Nucleus accumbens (tissue), 56 donors: ENCODE results near the gene TAPBPL.
"Not testable (repeated sequence)": the region's sequence is repeated elsewhere in the genome, so short reads cannot be mapped to it uniquely, and the experiment has no call there.

ENCODE experiments used
- DNase-seq, 56 donors: peaks; one replicate each; lab custom pipeline; 2025; lab: John Stamatoyannopoulos, UW

Gene TAPBPL

DNA sequence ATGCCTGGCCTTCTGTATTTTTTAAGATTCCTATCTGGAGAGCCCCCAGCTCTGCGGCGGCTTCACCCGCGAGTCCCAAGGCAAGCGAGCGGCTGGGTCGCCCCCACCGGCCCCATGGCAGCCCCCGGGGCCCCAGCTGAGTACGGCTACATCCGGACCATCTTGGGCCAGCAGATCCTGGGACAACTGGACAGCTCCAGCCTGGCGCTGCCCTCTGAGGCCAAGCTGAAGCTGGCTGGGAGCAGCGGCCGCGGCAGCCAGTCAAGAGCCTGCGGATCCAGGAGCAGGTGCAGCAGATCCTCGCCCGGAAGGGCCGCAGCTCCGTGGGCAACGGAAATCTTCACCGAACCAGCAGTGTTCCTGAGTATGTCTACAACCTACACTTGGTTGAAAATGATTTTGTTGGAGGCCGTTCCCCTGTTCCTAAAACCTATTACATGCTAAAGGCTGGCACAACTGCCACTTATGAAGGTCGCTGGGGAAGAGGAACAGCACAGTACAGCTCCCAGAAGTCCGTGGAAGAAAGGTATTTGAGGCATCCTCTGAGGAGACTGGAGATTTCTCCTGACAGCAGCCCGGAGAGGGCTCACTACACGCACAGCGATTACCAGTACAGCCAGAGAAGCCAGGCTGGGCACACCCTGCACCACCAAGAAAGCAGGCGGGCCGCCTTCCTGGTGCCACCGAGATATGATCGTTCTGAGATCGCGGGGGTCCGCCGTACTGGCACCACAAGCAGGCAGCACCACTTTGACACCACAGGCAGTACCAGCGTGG is 25.9 kb downstream of the TAPBPL start:
- DNase-seq: not testable (repeated sequence)

DNA sequence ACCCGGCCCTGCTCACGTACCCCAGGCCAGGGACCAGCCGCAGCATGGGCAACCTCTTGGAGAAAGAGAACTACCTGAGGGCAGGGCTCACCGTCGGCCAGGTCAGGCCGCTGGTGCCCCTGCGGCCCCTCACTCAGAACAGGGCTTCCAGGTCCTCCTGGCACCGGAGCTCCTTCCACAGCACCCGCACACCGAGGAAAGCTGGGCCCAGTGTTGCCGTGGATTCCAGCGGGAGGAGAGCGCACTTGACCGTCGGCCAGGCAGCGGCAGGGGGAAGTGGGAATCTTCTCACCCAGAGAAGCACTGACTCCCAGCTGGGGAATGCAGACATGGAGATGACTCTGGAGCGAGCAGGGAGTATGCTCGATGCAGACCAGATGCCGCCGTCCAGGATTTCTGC is 26.6 kb downstream of the TAPBPL start:
- DNase-seq: no peak

DNA sequence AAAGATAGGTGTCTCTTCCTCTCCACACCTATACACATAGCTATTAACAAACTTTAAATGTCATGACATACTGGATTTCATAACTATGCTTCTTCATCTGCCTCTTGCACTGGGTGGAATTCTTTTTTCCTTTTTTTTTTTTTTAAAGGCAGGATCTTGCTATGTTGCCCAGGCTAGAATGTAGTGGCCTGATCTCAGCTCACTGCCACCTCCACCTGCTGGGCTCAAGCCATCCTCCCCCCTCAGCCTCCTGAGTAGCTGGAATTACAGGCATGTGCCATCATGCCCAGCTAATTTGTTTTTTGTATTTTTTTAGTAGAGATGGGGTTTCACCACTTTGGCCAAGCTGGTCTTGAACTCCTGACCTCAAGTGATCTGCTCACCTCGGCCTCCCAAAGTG is 36.4 kb downstream of the TAPBPL start:
- no peak for DNase-seq

DNA sequence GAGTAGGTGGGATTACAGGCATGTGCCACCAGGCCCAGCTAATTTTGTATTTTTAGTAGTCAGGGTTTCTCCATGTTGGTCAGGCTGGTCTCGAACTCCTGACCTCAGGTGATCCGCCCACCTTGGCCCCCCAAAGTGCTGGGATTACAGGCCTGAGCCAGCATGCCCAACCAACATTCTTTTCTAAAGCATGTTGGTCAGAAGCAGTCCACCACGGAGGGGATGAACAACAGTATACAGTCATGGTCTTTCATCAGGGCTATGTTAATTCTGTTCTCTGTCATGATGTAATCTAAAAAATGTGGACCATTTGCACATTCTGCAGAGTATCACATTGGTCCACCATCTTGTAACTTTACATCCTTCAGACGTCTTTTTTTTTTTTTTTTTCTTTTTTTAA is 37.6 kb downstream of the TAPBPL start:
- no peak for DNase-seq

DNA sequence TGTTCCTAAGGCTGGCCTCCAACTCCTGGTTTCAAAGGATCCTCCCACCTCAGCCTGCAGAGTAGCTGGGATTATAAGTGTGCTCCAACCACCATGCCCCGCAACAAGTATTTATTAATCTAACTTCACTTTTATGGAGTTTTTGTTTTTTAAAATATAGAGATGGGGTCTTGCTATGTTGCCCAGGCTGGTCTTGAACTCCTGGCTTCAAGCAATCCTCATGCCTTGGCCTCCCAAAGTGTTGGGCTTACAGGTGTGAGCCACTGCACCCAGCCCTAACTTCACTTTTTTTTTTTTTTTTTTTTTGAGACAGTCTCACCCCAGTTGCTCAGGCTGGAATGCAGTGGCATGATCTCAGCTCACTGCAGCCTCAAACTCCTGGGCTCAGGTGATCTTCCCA is 38.8 kb downstream of the TAPBPL start:
- DNase-seq: not testable (repeated sequence)

DNA sequence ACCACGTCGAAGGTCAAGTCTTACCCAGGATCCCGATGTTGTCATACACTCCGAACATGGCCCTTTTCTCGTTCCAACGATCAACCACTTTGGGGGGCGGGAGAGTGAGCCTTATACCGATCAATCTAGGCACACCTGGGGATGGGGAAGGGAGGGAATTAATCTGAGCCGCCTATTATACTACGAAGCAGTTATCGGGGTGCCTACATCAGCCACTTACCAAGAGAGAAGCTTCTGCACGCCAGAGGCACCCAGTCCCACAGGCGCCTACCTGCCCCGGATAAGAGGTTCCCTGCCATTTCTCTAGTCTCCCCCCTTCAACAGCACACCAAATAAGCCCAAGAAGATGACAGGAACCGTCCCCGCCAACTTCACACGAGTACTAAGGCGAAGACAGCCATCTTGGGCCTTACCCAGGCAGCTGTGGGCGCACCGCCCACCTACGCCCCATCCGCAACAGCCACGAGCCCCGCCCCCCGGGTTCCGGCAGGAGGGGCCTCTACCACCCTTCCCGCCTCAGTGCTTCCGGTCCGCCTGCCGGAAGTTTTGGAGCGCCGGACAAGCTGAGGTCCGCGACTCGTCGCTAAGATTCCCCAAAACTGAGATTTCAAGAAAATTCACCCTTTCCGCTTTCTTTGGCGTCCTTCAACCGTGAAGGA is 41.1 kb downstream of the TAPBPL start, which contains the start of gene MRPL51:
TSS of gene MRPL51 (minus strand) at position 425 of the 659 bp plus-strand sequence. CDS start at position 299, 126 bp downstream.
- peak; percentile 12 to 99 (median 92) for DNase-seq

DNA sequence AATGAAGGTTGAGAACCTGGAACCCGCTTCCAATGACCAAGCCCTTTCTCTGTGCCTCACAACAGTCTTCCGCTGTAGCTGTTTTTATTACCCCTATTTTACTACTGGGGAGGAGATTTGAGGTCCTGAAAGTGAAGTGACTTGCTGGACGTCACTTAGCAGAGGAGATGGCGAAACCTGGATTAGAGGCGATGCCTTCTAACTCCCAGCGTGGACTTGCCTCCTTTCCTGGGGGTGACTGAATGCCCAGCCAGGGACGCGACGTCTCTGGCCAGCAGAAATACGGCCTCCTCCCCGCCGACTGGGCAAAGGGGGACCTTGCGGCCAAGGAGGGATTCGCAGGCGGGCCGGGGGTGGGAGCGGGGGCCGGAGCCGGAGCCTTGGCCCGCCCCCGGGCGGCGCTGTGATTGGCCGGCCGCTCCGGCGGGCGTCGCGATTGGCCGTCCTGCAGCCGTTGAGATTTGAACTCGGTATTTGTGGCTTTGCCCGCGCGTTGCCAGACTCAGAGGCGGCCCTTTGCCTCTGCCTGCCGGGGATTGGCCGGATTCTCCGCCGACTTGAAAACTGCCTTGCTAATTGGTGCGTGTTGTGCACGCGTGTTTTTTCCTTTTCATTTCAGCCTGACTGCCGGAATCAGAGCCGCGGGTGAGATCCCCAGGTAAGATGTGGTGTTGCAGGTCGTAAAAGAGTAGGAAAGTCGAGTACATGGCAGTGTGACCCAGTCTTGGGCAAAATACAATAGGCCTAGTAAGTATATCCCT is 41.8 kb downstream of the TAPBPL start, which contains the start of gene NCAPD2:
TSS of gene NCAPD2 (plus strand) at position 606 of the 761 bp plus-strand sequence. CDS start 997 bp downstream, outside the sequence.
- DNase-seq: peak; percentile 64 to 98 (median 94)

DNA sequence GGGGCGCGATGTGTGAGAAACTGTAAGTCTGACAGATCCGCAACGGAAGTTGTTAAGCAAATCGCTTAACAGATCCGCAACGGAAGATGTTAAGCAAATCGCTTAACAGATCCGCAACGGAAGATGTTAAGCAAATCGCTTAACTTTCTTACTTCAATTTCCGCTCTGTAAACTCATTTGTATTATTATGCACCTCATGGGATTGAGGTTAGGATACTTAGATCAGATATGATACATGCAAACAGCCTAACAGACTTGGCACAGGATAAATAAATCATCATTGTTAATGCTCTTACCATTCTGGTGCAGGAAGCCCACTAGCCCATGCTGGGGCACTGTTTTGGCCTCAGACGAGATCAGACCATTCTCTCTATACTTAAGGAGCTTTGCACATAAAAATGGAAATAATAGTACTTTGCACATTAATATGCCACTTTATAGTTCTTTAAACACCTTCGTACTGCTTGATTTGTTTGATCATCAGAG is 42.5 kb downstream of the TAPBPL start:
- no peak for DNase-seq

DNA sequence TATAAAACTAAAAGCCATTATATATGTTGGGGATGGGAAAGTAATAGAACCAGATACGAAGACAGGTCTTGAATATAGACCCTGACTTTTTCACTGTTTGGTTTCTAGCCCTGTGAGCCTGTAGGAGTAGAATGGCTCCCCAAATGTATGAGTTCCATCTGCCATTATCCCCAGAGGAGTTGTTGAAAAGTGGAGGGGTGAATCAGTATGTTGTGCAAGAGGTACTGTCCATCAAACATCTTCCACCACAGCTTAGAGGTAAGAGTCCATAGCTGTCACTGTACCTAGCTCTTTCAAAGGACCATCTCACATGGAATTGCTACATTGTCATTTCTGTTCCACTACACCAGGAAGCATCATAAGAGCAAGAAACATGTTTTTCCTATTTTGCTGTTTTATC is 43.1 kb downstream of the TAPBPL start:
- no peak for DNase-seq

DNA sequence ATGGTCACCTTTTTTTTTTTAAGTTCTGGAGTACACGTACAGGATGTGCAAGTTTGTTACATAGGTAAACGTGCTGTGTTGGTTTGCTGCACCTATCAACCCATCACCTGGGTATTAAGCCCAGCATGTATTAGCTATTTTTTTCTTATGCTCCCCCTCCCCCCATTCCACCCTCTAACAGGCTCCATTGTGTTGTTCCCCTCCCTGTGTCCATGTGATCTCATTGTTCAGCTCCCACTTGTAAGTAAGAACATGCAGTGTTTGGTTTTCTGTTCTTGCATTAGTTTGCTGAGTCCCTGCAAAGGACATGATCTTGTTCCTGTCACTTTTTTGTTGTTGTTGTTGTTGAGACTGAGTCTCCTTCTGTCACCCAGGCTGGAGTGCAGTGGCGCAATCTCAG is 45.4 kb downstream of the TAPBPL start:
- peak in 23 of 56 donors; percentile 1 to 36 (median 15) for DNase-seq

DNA sequence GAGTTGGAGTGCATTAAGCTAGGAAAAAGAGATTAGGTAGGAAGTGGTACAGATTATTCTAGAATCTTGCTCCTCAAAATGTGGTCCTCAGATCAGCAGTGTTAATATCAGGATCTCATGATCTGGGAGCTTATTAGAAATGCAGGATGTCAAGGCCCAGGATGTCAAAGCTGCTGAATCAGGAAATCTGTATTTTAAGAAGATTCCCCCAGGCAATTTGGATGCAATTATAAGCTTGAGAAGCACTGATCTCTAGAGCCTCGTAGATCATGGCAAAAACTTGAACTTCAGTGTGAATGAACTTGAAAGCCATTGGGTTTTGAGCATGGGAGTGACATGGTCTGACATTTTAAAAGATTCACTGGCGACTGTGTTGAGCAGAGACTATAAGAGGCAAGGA is 48.6 kb downstream of the TAPBPL start:
- DNase-seq: no peak

DNA sequence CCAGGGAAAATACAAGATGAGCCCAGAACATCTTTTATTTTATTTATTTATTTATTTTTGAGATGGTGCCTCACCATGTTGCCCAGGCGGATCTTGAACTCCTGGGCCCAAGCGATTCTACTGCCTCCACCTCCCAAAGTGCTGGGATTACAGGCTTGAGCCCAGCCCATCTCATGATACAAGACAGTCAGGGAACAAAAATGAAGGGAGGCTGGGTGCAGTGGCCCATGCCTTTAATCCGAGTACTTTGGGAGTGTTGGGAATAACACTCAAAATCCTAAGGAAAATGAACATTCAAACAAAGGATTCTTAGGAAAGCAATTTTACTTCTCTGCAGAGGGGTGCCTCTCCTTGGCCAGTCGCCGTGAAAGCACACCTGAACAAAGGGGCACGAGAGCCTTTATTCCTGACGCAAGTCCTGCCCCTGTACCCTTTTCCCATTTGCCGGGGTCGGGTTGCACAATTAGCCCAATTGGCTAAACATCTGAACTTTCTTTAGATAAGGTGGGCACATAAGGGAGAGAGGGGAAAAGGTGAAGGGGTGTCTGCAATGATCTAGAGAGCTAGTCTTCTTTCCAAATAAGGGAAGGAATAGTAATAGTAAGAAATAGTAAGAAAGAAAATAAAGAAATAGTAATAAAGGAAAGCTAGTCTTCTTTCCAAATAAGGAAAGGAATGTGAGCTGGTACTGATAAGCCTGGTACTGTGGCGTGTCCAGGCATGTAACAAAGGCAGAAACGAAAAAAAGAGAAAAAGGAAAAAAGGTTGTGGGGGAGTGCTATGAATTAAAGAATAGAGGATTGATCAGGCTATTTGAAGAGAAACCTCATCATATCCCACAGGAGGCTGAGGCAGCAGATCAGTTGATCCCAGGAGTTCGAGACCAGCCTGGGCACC is 55.5 kb downstream of the TAPBPL start:
- DNase-seq: no peak

DNA sequence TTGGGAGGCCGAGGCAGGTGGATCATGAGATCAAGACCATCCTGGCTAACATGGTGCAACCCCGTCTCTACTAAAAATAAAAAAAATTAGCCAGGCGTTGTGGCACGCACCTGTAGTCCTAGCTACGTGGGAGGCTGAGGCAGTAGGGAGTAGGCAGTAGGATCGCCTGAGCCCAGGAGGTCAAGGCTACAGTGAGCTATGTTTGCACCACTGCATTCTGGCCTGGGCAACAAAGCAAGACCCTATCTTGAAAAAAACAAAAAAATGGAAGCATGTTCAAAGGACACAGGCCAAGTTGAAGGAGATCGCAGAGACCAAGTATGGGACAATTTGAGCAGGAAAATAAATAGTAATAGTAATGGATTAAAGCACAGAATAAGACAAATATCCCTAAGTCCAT is 56.2 kb downstream of the TAPBPL start:
- DNase-seq: no peak
